GM18517 (cell line): ENCODE data around the gene BCL6.
A peak's percentile ranks its signal among the peaks of the same experiment; 100 is the strongest.

Experiments used
- ATAC-seq: cut with Tn5 transposase; IDR thresholded peaks from one replicate; pipeline ENCODE4 v1.9.1; 2021; ENCODE audit warnings: mild to moderate bottlenecking, moderate library complexity; ENCODE audit not compliant: unreplicated experiment

Gene BCL6

GRCh38 chr3:187719628-187720336, 25.5 kb downstream of the BCL6 start:
- no peak for ATAC-seq

- no peak for ATAC-seq
These were observed 26.5 kb downstream of the BCL6 start for GRCh38 chr3:187718802-187719201.

- no peak for ATAC-seq
These were observed 27.7 kb downstream of the BCL6 start for GRCh38 chr3:187717572-187717971.

GRCh38 chr3:187714404-187714979, 30.8 kb downstream of the BCL6 start:
- ATAC-seq = peak; percentile 87

GRCh38 chr3:187713504-187713903, 31.8 kb downstream of the BCL6 start:
- ATAC-seq = no peak

GRCh38 chr3:187709155-187709554, 36.1 kb downstream of the BCL6 start:
- ATAC-seq = no peak

GRCh38 chr3:187708696-187709095, 36.6 kb downstream of the BCL6 start:
- no peak for ATAC-seq

GRCh38 chr3:187706971-187707370, 38.3 kb downstream of the BCL6 start:
- no peak for ATAC-seq

- ATAC-seq = no peak
These were observed 40.1 kb downstream of the BCL6 start for GRCh38 chr3:187705164-187705563.

GRCh38 chr3:187702507-187703033, 42.7 kb downstream of the BCL6 start, which contains the start of gene RTP2:
Gene RTP2, minus strand, starts transcription at chr3:187702557. Its CDS starts 429 bp downstream, at chr3:187702128.
- ATAC-seq = no peak

GRCh38 chr3:187700249-187700648, 45.0 kb downstream of the BCL6 start:
- ATAC-seq = no peak

- no peak for ATAC-seq
These were observed 46.5 kb downstream of the BCL6 start for GRCh38 chr3:187698499-187699399.

- no peak for ATAC-seq
These were observed 49.2 kb downstream of the BCL6 start for GRCh38 chr3:187696021-187696420.

GRCh38 chr3:187695449-187695848, 49.8 kb downstream of the BCL6 start:
- ATAC-seq = no peak

GRCh38 chr3:187694801-187695200, 50.5 kb downstream of the BCL6 start:
- no peak for ATAC-seq

GRCh38 chr3:187693431-187693830, 51.8 kb downstream of the BCL6 start:
- no peak for ATAC-seq

GRCh38 chr3:187689984-187690383, 55.3 kb downstream of the BCL6 start:
- ATAC-seq = no peak

- no peak for ATAC-seq
These were observed 58.5 kb downstream of the BCL6 start for GRCh38 chr3:187686621-187687273.

GRCh38 chr3:187685948-187686347, 59.3 kb downstream of the BCL6 start:
- no peak for ATAC-seq

- ATAC-seq = no peak
These were observed 60.4 kb downstream of the BCL6 start for GRCh38 chr3:187684880-187685279.

GRCh38 chr3:187684444-187684843, 60.8 kb downstream of the BCL6 start:
- no peak for ATAC-seq
